Raji (cell line): ENCODE measurements around the gene PRPS1.
A peak's percentile ranks its signal among the peaks of the same experiment; 100 is the strongest.

Experiments used
- POLR2A ChIP-seq: IDR thresholded peaks from 2 replicates; pipeline ENCODE4 v1.6.1; 2011; ENCODE audit warnings: low read depth, low read length, control low read depth; ENCODE audit not compliant: insufficient read depth

The PRPS1 gene

DNA sequence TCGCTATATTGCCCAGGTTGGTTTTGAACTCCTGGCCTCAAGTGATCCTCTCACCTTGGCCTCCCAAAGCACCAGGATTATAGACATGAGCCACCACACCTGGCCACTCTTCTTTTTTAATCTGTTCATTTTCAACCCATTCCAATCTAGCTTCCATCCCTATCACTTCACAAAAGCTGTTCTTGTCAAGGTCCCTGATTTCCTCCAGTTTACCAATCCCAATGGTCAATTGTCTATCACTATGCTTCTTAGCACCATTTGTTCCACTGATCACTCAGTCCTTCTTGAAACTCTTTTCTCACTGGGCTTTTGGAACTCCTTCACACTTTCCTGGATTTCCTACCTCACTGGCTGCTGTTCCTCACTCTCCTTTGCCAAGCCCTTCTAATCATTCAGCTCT, 38.6 kb downstream of the PRPS1 start:
- TF ChIP-seq POLR2A, result no peak

- TF ChIP-seq POLR2A, result no peak
These were observed 39.1 kb downstream of the PRPS1 start for GRCh38 chrX:107667426-107667825.

DNA sequence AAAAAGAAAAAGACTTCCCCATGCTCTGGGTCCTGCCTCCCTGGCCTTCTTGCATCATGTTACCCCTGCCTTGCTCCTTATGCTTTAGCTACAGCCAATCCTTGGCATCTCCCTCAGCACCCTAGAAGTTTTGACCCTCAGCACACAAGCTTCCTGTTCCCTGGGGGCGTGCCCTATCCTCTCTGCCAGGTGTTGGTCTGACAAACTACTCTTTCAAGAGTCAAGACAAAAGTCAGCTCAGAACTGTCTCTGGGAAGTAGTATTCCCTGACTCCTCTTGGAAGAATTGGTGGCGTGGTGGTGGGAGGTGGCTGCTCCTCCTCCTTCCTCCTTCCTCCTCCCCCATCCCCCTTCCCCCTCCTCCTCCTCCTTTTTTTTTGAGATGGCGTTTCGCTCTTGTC, 41.0 kb downstream of the PRPS1 start:
- TF ChIP-seq POLR2A, result no peak

DNA sequence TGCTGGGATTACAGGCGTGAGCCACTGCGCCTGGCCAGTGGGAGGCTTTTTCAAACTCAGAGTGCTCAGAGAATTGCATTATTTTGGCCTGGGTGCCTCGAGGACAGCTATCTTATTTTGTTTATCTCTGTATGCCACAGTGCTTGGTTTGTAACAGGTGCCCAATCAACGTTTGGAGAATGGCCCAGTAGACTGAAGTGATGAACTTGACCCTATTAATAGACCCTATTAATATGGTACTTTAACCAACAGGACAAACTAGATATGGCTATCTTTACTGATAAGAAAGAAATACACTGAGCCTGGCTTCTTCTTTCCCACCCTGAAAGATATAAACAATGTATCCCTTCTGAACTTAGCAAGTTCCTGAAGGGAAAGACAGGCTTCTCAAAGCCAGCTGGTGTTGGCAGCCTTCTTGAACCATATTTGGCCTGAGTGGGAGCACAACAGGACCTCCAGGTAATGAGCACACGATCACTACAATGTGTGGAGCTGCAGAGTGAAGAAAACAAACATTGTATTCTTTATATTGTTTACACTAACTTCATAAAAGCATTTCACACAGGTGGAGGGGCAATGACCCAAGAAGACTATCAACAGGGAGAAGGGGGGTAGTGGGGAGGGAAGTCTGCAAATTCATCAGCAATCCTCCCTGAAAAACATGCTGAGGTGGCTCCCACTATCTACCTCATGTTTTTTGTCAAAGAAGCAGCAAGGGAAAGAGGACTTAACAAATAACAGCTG, 41.7 kb downstream of the PRPS1 start:
- no peak for TF ChIP-seq POLR2A

DNA sequence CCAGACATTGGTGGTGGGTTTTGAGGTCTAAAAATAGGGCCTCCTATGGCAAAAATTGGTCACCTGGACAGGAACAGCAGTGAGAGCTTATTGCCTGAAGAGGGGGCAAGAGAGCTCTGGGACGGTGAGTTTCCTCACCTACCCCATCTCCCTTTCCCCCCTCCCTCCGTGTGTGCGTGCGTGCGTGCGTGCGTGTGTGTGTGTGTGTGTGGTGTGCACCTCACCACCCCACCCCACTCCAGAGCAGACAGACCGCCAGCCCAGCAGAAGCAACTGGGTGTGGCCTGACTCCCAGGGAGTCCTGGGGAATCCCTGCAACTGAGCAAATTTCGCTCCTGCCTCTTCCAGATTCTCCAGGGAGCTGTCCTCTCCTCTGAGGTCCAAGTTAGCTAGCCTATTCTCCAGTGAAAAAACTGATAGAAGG, 44.7 kb downstream of the PRPS1 start:
- peak; percentile 38 for TF ChIP-seq POLR2A

GRCh38 chrX:107673431-107673830, 45.1 kb downstream of the PRPS1 start:
- no peak for TF ChIP-seq POLR2A

GRCh38 chrX:107673933-107674479, 45.7 kb downstream of the PRPS1 start:
- TF ChIP-seq POLR2A, result peak; percentile 36

- no peak; the same call in 1 of the 2 replicates for TF ChIP-seq POLR2A
These were observed 46.4 kb downstream of the PRPS1 start for GRCh38 chrX:107674480-107675364.

- TF ChIP-seq POLR2A, result no peak
These were observed 47.0 kb downstream of the PRPS1 start for GRCh38 chrX:107675365-107675654.

- peak; percentile 59 for TF ChIP-seq POLR2A
These were observed 47.7 kb downstream of the PRPS1 start for GRCh38 chrX:107675823-107676555.

- no peak; the same call in none of the 2 replicates for TF ChIP-seq POLR2A
These were observed 48.5 kb downstream of the PRPS1 start for GRCh38 chrX:107676559-107677378.

GRCh38 chrX:107677501-107677901, 49.2 kb downstream of the PRPS1 start:
- TF ChIP-seq POLR2A, result no peak

- no peak for TF ChIP-seq POLR2A
These were observed 49.6 kb downstream of the PRPS1 start for GRCh38 chrX:107677909-107678308.

GRCh38 chrX:107678957-107679740, 50.8 kb downstream of the PRPS1 start:
- peak; percentile 39; the same call in 1 of the 2 replicates for TF ChIP-seq POLR2A
